GM20000 (cell line): Measurements from ENCODE around the gene C1orf167.

Experiments
- DNase-seq: peaks from one replicate; pipeline ENCODE4 v3.0.0; 2012; ENCODE audit warnings: low spot score
- CTCF ChIP-seq: IDR thresholded peaks from 2 replicates; pipeline ENCODE4 v1.5.1; 2012; ENCODE audit warnings: mild to moderate bottlenecking, control low read depth; ENCODE audit errors: extremely low read depth, missing control alignments

C1orf167 gene

GRCh38 chr1:11746092-11746491, 15.9 kb upstream of the C1orf167 start:
- no peak for DNase-seq
- no peak for TF ChIP-seq CTCF

DNA sequence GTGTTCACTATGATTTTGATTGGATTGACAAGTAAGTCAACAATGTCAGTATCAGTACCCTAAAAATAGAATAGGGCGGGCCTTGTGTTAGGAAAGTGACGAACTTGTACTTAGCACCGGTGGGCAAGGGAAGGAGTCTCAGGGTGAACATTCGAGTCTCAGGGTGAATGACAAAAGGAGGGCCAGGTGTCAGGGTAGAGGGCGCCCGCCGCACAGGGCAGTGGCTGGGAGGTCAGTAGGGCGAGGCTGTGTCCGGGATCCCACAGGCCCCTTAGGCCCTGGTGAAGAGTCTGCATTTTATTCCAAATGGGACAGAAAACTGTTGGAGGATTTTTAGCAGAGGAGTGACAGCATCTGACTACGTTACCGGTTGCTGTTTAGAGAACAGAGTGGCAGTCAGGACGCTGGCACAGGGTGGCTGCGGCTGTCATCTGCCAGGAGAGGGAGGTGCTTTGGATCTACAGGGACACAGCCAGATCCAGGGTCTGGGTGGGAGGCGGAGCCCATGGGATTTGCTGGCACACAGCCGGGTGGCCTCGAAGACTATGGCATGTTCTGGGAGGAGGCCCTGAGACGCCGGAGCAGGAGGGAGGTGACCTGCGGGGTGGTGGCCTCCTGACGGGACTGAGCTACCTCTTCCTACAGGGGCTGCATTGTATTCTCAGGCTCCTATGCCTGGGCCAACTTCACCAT, 15.1 kb upstream of the C1orf167 start:
- no peak for TF ChIP-seq CTCF

GRCh38 chr1:11748294-11749202, 13.4 kb upstream of the C1orf167 start:
- DNase-seq = no peak
- no peak for TF ChIP-seq CTCF

More for the DNA sequence above, 15.1 kb upstream of the C1orf167 start:
- no peak for DNase-seq

- peak; percentile 45 for TF ChIP-seq CTCF
- DNase-seq = peak; percentile 68
These were observed 12.7 kb upstream of the C1orf167 start for GRCh38 chr1:11749203-11749689.

DNA sequence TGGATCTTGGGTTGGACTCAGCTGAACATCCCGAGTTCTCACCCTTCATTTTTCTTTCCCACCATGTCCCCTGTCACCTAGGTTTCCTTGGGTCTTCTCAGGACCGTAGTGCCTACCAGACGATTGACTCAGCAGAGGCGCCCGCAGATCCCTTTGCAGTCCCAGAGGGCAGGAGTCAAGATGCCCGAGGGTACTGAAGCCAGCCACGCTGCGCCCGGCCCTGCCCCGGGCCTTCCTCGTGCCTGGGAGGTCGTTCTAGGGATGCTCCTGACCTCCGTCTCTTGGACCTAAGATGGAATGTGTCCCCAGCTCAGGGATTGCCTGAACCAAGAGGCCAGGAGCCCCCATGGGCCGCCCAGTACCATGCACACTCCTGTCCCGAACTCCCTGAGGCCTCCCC, 12.0 kb upstream of the C1orf167 start:
- no peak for DNase-seq
- no peak for TF ChIP-seq CTCF

GRCh38 chr1:11751087-11751486, 10.9 kb upstream of the C1orf167 start:
- no peak for DNase-seq
- TF ChIP-seq CTCF = no peak
